ENCODE data around the gene BNIP1.

DNA sequence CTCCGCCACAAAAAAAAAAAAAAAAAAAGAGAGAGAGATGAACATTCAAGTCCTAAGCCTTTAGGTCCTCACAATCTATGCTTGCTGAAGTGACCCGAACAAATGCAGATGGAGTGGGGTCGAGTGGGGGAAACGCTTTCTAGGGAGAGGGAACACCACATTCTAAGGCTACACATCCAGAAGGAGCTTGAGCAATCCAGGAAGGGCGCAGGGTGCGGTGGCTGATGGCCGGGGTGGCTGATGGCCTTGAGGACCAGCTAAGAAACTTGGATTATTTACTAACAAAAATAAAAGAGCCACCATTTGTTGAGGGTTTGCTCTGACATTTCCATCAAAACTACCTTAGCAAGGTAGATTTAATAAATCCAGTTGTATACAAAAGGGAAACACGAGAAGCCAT, 764 bp upstream of the BNIP1 start:
- TF ChIP-seq CTCF (IDR thresholded peaks at IDR 0.05; ENCODE audit: low read depth, low read length, poor library complexity, severe bottlenecking): no peak
- no peak for TF ChIP-seq EZH2phosphoT487 (IDR thresholded peaks at IDR 0.05; ENCODE audit: borderline replicate concordance, low read length)
